Stomach (tissue), 4 donors: Measurements from ENCODE around the gene ADISSP.

Source experiments
- EP300 ChIP-seq: sonication (generic); formaldehyde crosslinking; IDR thresholded peaks from one replicate; pipeline ENCODE4 v1.6.1; 2017; ENCODE audit warnings: antibody characterized with exemption
- POLR2A ChIP-seq, 4 donors: fragments of 450-650 bp; IDR thresholded peaks; one replicate each; pipeline ENCODE4 v1.6.1; 2016; ENCODE audit warnings: antibody characterized with exemption in 4 of 4, control low read depth in 2 of 4, mild to moderate bottlenecking in 1 of 4, moderate library complexity in 1 of 4
- POLR2AphosphoS5 ChIP-seq, 3 donors: sonication (generic); formaldehyde crosslinking; IDR thresholded peaks; one replicate each; pipeline ENCODE4 v1.6.1; 2016; ENCODE audit warnings: antibody characterized with exemption in 3 of 3
- TF ChIP-seq, protein P1 (sequence below), 7 experiments: fragments of 450-650 bp in 4 of 7; fragments of 200-600 bp in 3 of 7; sonication (generic) in 3 of 7; IDR thresholded peaks; one replicate each; pipeline ENCODE4 v1.5.1; 2016 to 2019; ENCODE audit warnings: antibody characterized with exemption in 7 of 7, control low read depth in 2 of 7, mild to moderate bottlenecking in 1 of 7

DNA sequence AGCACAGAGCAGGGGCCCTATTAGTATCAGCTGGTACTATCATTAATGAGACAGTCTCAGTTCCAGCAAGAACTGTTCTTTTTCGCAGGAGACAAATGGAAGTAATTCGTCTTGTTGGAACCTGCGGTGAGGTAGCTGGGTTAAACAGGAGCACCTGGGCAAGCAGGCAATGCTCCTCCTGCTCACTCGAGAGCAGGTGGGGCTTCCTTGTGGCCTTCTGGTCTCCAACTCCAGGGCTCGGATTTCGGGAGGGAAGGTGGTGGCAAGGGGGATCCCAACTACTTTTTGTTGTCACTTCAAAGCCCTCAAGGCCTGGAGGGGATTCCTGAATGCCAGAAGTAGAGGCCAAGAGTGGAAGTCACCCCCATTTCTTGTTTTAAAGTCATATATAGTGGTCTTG is 15.0 kb upstream of the ADISSP start:
- TF ChIP-seq EP300 = no peak
- TF ChIP-seq, protein P1, sequence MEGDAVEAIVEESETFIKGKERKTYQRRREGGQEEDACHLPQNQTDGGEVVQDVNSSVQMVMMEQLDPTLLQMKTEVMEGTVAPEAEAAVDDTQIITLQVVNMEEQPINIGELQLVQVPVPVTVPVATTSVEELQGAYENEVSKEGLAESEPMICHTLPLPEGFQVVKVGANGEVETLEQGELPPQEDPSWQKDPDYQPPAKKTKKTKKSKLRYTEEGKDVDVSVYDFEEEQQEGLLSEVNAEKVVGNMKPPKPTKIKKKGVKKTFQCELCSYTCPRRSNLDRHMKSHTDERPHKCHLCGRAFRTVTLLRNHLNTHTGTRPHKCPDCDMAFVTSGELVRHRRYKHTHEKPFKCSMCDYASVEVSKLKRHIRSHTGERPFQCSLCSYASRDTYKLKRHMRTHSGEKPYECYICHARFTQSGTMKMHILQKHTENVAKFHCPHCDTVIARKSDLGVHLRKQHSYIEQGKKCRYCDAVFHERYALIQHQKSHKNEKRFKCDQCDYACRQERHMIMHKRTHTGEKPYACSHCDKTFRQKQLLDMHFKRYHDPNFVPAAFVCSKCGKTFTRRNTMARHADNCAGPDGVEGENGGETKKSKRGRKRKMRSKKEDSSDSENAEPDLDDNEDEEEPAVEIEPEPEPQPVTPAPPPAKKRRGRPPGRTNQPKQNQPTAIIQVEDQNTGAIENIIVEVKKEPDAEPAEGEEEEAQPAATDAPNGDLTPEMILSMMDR (IDR thresholded peaks at IDR 0.05) = no peak
- no peak for TF ChIP-seq POLR2A (IDR thresholded peaks at IDR 0.05)
- no peak for TF ChIP-seq POLR2AphosphoS5 (IDR thresholded peaks at IDR 0.05)
